GM19238 (cell line): Measurements from ENCODE around the gene LRBA.
"Not testable (repeated sequence)": the region's sequence is repeated elsewhere in the genome, so short reads cannot be mapped to it uniquely, and the experiment has no call there.

Experiments
- DNase-seq: peaks from one replicate; pipeline ENCODE4 v3.0.0; 2011; ENCODE audit warnings: low spot score; ENCODE audit not compliant: insufficient read length

Gene LRBA, protein sequence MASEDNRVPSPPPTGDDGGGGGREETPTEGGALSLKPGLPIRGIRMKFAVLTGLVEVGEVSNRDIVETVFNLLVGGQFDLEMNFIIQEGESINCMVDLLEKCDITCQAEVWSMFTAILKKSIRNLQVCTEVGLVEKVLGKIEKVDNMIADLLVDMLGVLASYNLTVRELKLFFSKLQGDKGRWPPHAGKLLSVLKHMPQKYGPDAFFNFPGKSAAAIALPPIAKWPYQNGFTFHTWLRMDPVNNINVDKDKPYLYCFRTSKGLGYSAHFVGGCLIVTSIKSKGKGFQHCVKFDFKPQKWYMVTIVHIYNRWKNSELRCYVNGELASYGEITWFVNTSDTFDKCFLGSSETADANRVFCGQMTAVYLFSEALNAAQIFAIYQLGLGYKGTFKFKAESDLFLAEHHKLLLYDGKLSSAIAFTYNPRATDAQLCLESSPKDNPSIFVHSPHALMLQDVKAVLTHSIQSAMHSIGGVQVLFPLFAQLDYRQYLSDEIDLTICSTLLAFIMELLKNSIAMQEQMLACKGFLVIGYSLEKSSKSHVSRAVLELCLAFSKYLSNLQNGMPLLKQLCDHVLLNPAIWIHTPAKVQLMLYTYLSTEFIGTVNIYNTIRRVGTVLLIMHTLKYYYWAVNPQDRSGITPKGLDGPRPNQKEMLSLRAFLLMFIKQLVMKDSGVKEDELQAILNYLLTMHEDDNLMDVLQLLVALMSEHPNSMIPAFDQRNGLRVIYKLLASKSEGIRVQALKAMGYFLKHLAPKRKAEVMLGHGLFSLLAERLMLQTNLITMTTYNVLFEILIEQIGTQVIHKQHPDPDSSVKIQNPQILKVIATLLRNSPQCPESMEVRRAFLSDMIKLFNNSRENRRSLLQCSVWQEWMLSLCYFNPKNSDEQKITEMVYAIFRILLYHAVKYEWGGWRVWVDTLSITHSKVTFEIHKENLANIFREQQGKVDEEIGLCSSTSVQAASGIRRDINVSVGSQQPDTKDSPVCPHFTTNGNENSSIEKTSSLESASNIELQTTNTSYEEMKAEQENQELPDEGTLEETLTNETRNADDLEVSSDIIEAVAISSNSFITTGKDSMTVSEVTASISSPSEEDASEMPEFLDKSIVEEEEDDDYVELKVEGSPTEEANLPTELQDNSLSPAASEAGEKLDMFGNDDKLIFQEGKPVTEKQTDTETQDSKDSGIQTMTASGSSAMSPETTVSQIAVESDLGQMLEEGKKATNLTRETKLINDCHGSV (N-terminal part only)

DNA sequence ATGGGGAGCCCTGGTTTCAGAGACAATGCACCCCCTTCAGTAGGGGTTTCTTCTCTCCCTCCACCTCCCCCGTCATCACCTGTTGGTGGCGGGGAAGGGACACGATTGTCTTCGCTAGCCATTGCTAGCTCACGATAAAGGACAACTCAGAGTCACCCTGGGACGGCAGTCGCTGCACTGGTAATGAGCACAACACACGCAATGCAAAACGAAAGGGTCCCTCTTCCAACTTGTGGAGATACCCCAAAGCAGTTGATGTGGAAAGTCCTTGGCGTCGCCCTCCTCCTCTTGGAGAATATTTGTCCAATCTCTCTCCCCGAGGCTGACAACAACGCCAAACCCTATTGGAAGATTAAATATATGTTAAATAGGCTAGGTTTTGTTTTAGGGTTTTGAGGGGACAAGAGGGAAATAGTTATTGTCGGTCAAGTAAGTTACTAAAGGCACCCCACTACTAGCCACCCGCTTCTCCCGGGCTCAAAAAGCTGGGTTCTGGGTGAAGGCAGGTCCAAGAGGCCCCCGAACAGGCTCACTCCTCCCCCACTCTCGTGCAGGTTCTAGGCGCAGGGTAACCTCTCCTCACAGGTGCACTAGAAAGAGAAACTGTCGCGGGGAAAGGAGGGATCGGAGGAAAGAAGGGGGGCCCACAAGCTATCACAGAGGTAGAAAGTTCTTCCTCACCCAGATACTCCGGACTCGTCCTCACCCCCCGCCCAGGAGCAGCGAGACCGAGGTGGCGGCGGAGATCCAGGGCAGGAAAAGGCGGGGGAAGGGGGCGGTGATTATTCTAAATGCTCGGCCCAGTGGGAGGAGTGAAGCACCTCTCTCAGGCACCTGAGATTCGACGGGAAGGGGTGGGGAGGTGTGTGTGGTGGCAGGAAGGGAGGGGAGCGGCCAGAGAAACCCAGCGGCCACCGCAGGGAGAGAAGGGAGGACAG, at the start of gene LRBA:
Gene LRBA, minus strand, starts transcription at position 764 of the 938 bp plus-strand sequence. Its CDS starts 642 bp downstream, at position 122.
- DNase-seq = peak; percentile 67

GRCh38 chr4:151063143-151063542, 48.1 kb upstream of the LRBA start:
- DNase-seq = not testable (repeated sequence)

GRCh38 chr4:151055539-151055938, 40.5 kb upstream of the LRBA start:
- DNase-seq = no peak

GRCh38 chr4:151052785-151053184, 37.7 kb upstream of the LRBA start:
- DNase-seq = no peak

DNA sequence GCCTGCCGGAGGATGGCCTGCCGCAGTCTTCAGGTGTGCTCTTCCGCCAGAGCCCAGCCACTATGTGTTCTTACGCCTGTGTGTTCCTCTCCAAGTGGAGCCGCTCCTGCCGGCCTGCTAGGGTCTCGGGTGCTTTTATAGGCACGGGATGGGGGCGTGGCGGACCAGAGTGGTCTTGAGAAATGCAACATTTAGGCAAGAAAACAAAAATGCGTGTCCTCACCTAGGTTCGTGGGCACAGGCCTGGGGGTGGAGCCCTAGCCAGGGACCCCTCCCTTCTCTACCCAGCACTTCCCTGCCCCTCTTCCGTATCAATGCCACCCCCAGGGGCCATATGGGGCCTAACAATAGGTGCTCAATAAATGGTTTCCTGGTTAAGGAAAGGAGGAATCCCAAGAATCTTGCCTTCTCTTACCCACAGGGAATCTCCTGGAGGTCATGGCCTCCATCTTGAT, 34.4 kb upstream of the LRBA start:
- no peak for DNase-seq

- DNase-seq = no peak
Observed at GRCh38 chr4:151048913-151049312, 33.8 kb upstream of the LRBA start.

- DNase-seq = no peak
Observed at GRCh38 chr4:151046609-151047008, 31.5 kb upstream of the LRBA start.

DNA sequence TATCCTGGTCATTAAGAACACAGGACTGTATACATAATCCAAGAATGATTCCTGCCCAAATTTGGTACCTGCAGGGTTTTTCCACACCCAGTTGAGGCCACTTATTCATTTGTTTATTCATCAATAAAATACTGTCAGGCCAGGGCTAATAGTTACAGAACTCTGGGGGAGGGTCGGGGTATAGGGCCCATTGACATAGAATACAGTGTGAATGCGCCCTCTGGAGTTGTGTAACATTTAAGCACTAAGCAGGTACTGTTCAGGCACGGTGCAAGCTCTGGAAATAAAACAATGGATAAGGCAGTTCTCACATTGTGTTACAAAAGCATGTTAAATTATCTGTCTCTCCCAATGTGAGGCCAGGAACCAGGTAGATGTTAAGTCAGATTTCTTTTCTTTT, 30.8 kb upstream of the LRBA start:
- no peak for DNase-seq

DNA sequence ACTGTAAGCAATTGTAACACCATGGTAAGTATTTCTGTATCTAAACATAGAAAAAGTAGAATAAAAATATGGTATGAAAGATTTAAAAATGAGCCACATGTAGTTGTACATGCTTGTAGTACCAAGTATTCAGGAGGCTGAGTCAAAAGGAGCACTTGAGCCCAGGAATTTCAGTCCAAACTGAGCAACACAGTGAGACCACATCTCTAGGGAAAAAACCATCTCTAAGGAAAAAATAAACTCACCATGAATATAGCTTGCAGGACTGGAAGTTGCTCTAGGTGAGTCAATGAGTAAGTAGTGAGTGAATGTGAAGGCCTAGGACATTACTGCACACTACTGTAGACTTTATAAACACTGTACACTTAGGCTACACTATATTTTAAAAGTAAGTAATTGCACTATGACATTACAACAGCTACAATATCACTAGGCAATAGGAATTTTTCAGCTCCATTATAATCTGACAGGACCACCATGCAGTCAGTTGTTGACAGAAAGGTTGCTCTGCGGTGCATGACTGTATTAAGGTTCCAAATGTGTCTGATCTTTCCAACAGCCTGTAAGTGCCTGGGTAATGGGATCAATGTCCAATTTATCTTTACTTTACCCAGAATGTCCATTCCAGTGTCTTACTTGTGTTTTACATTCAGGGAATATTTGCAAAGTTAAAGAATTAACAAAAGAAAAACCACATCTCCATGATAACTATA, 28.9 kb upstream of the LRBA start:
- no peak for DNase-seq

DNA sequence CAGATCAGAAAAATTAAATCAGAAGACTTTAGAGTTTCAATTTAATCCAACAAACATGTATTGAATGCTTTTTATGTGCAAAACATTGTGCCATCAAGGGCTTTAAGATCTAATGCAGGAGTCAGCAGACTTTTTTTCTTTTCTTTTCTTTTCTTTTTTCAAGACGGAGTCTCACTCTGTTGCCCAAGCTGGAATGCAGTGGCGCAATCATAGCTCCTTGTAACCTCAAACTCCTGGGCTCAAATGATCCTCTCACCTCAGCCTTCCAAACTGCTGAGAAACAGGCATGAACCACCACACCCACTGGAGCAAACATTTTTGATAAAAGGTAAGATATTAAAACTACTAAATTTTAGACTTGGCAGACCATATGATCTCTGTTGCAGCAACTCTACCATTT, 24.6 kb upstream of the LRBA start:
- DNase-seq = no peak

GRCh38 chr4:151038452-151039157, 23.5 kb upstream of the LRBA start:
- no peak for DNase-seq

DNA sequence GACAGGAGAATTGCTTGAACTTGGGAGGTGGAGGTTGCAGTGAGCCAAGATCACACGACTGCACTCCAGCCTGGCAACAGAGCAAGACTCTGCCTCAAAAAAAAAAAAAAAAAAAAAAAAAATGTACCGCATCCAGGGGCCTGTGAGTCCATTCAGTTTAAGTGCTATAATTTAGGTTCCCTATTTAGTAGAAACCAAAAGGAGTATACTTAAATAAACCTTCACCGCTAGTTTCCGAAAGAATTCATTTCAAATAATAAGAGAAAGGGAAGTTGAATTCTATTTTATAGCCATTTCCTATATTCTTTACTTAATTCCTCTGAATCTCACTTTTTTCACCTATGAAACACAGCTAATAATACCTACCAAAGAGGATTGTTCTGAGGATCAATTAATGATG, 20.8 kb upstream of the LRBA start:
- DNase-seq = no peak

GRCh38 chr4:151035328-151035727, 20.2 kb upstream of the LRBA start:
- DNase-seq = no peak

GRCh38 chr4:151034829-151035228, 19.7 kb upstream of the LRBA start:
- DNase-seq = no peak

DNA sequence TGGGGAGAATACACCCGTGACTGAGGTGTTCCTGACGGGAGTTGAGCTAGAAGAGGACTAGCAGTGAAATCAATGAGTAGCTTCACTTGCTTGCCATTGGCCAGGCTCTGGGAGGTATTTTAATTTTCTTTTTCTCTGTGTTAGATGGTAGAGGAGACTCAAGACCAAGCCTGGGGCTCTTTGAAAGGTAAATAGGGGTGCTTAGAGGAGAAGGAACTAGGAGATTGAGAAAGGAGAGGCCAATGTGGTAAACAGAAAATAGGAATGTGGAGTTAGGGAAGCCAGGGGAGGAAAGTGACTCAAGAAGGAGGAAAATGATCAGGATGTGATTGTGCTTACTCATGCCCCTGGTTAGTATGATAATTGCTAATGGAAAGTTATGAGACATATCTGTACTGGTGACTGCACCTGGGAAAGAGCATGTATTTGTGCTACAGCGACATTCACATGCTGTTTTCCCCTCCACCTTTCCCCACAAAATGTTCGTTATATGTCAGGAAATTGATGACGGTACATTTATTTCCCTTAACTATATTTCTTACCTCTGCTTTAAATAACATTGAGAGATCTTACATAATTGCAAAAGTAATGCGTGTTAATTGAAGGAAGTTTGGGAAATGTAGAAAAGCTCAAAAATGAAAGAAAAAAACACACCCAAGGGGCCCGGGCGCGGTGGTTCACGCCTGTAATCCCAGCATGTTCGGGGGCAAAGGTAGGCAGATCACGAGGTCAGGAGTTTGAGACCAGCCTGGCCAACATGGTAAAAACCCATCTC, 16.9 kb upstream of the LRBA start:
- no peak for DNase-seq

DNA sequence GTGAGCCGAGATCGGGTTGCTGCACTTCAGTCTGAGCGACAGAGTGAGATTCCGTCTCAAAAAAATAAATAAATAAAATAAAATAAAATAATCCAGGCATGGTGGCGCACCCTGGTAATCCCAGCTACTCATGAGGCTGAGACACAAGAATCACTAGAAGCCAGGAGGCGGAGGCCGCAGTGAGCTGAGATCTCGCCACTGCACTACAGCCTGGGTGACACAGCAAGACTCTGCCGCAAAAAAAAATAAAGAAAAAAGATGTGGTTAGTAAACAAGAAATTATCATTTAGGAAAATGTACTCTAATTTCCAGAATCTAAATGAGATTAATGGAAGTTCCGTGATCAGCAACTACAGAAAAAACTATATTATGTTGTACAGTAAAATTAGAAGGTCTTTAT, 14.5 kb upstream of the LRBA start:
- no peak for DNase-seq

DNA sequence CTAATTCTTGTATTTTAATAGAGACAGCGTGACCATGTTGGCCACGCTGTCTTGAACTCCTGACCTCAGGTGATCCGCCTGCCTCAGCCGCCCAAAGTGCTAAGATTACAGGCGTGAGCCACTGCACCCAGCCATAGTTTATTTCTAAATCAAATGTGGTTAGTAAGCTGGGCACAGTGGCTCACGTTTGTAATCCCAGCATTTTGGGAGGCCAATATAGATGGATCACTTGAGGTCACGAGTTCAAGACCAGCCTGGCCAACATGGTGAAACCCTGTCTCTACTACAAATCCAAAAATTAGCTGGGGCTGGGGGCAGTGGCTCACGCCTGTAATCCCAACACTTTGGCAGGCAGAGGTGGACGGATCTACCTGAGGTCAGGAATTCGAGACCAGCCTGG, 13.9 kb upstream of the LRBA start:
- not testable (repeated sequence) for DNase-seq

DNA sequence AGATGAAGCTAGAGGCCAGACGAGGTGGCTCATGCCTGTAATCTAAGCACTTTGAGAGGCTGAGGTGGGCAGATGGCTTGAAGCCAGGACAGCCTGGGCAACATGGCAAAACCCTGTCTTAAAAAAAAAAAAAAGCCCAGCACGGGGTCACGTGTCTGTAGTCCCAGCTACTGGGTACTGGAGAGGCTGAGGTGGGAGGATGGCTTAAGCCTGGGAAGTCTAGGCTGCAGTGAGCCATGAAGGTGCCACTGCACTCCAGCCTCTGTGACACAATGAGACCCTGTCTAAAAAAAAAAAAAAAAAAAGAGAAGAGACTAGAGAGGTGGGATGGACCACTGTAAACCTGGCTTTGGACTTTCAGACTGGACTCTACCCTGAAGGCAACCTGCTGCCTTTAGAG, 10.7 kb upstream of the LRBA start:
- no peak for DNase-seq
